CD4-positive, alpha-beta T cell (primary cell): ENCODE data around the gene RBM46. TPM values are rescaled to one million over a fixed set of nuclear protein-coding genes. Genes with fewer than 3 reads are reported as not detected.

ENCODE experiments used
- ATAC-seq: fragments of 200-7000 bp; cut with Tn5 transposase; one replicate; pipeline ENCODE4 v1.10.0; 2022; ENCODE audit warnings: mild to moderate bottlenecking; ENCODE audit not compliant: poor library complexity
- CTCF ChIA-PET: fragments of 350-600 bp; sonication (Branson Sonifier 250); formaldehyde crosslinking; loops from one replicate; lab custom pipeline; 2021; ENCODE audit warnings: antibody characterized with exemption, inconsistent platforms; lab: Charles Lee
- POLR2A ChIA-PET: fragments of 350-600 bp; sonication (Branson Sonifier 250); formaldehyde crosslinking; loops from one replicate; lab custom pipeline; 2021; ENCODE audit warnings: antibody characterized with exemption, inconsistent platforms; lab: Charles Lee
- DNase-seq, 14 experiments: peaks; one replicate each; pipeline ENCODE4 v3.0.0-alpha.2; 2013 to 2020; ENCODE audit warnings: mixed read lengths in 2 of 14
- H3K27ac ChIP-seq, 2 donors: one replicate each; pipeline versions ENCODE4 v1.5.1 to v1.7.0; 2013; ENCODE audit warnings: low read length in 2 of 2, low read depth in 1 of 2, mild to moderate bottlenecking in 1 of 2
- H3K27me3 ChIP-seq, 2 experiments: 1 replicate in 1 of 2; 2 replicates in 1 of 2; pipeline versions ENCODE4 v1.6.1 to v1.7.0; 2013; ENCODE audit warnings: low read length in 2 of 2, control low read depth in 1 of 2, mild to moderate bottlenecking in 1 of 2, moderate library complexity in 1 of 2; ENCODE audit not compliant: insufficient read depth in 2 of 2, control insufficient read depth in 1 of 2
- H3K36me3 ChIP-seq: one replicate; pipeline ENCODE4 v1.6.1; 2013; ENCODE audit warnings: low read length, control low read depth; ENCODE audit not compliant: insufficient read depth
- H3K4me1 ChIP-seq: one replicate; pipeline ENCODE4 v1.6.1; 2013; ENCODE audit warnings: low read length, control low read depth; ENCODE audit not compliant: insufficient read depth
- H3K4me3 ChIP-seq: one replicate; pipeline ENCODE4 v1.5.1; 2013; ENCODE audit warnings: mild to moderate bottlenecking, low read length, moderate library complexity
- H3K9me3 ChIP-seq, 2 experiments: 1 replicate in 1 of 2; 2 replicates in 1 of 2; pipeline versions ENCODE4 v1.6.1 to v1.7.0; 2013; ENCODE audit warnings: low read length in 2 of 2, mild to moderate bottlenecking in 2 of 2, control low read depth in 1 of 2, moderate library complexity in 1 of 2; ENCODE audit not compliant: control insufficient read depth in 1 of 2, insufficient read depth in 1 of 2
- H3K27ac Mint-ChIP-seq: one replicate; pipeline ENCODE4 v1.8.0; 2020; ENCODE audit warnings: mixed read lengths
- H3K27me3 Mint-ChIP-seq: one replicate; pipeline ENCODE4 v1.8.0; 2021; ENCODE audit warnings: mixed read lengths
- H3K36me3 Mint-ChIP-seq: one replicate; pipeline ENCODE4 v1.8.0; 2021; ENCODE audit warnings: low read depth, mixed read lengths
- H3K4me1 Mint-ChIP-seq: one replicate; pipeline ENCODE4 v1.8.0; 2021; ENCODE audit warnings: low read depth, mixed read lengths
- H3K4me3 Mint-ChIP-seq: one replicate; pipeline ENCODE4 v1.8.0; 2020; ENCODE audit warnings: mild to moderate bottlenecking, mixed read lengths
- H3K9me3 Mint-ChIP-seq: one replicate; pipeline ENCODE4 v1.8.0; 2020; ENCODE audit warnings: mixed read lengths
- intact Hi-C, 2 experiments: fragments of 100-400 bp; cut with DNase I in 1 of 2; cut with micrococcal nuclease in 1 of 2; formaldehyde crosslinking; loops; one replicate each; pipeline versions ENCODE4 v1.15.1 to v1.9.0; 2023 to 2025; cut with DNase I, micrococcal nuclease
- total RNA-seq, 174 experiments: library from RNA in 2 of 174; stranded (reverse) in 2 of 174; gene quantifications; one replicate each; pipeline ENCODE4 v1.2.3 and lab custom pipeline; 2021 to 2026
- TF ChIP-seq, protein P1 (sequence below): fragments of 200-600 bp; IDR thresholded peaks from one replicate; pipeline ENCODE4 v1.8.0; 2022; ENCODE audit warnings: antibody characterized with exemption, mild to moderate bottlenecking

Gene RBM46
- total RNA-seq, 2 experiments from 2014 or later = not detected

DNA sequence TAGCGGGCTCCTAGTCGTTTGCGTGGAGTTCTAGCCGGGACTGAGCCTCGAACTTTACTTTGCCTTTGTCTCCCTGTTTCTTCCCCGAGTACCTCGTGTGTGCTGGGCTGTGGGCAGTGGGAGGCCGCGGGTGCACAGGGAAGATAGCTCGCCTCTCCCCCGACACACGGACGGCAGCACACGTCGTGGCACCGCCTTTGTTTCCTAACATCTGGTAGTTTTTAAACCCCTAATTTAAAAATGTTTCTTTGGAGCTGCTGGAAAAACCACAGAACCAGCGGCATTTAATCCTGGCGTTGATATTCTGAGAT lies 866 bp downstream of the RBM46 start:
- no peak overlapping the region for H3K27ac Mint-ChIP-seq
- peaks cover 2% of the 10 kb centered on the region for H3K9me3 Mint-ChIP-seq
- H3K9me3 ChIP-seq = peaks cover 0 to 13% of the 10 kb centered on the region in 2 experiments
- DNase-seq = no peak
- POLR2A ChIA-PET = no interaction called here
- H3K36me3 ChIP-seq = no peaks in the 10 kb centered on the region
- no peaks in the 10 kb centered on the region for H3K4me1 ChIP-seq
- no peak overlapping the region for H3K4me3 ChIP-seq
- H3K27me3 ChIP-seq = peaks cover 3 to 5% of the 10 kb centered on the region in 2 experiments
- TF ChIP-seq, protein P1, sequence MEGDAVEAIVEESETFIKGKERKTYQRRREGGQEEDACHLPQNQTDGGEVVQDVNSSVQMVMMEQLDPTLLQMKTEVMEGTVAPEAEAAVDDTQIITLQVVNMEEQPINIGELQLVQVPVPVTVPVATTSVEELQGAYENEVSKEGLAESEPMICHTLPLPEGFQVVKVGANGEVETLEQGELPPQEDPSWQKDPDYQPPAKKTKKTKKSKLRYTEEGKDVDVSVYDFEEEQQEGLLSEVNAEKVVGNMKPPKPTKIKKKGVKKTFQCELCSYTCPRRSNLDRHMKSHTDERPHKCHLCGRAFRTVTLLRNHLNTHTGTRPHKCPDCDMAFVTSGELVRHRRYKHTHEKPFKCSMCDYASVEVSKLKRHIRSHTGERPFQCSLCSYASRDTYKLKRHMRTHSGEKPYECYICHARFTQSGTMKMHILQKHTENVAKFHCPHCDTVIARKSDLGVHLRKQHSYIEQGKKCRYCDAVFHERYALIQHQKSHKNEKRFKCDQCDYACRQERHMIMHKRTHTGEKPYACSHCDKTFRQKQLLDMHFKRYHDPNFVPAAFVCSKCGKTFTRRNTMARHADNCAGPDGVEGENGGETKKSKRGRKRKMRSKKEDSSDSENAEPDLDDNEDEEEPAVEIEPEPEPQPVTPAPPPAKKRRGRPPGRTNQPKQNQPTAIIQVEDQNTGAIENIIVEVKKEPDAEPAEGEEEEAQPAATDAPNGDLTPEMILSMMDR = no peak
- H3K27ac ChIP-seq = no peak overlapping the region
- H3K36me3 Mint-ChIP-seq = no peaks in the 10 kb centered on the region
- intact Hi-C loops = no loop called here
- ATAC-seq = no peak
- H3K27me3 Mint-ChIP-seq = peaks cover 46% of the 10 kb centered on the region
- H3K4me1 Mint-ChIP-seq = no peaks in the 10 kb centered on the region
- H3K4me3 Mint-ChIP-seq = no peak overlapping the region
- CTCF ChIA-PET = no interaction called here

DNA sequence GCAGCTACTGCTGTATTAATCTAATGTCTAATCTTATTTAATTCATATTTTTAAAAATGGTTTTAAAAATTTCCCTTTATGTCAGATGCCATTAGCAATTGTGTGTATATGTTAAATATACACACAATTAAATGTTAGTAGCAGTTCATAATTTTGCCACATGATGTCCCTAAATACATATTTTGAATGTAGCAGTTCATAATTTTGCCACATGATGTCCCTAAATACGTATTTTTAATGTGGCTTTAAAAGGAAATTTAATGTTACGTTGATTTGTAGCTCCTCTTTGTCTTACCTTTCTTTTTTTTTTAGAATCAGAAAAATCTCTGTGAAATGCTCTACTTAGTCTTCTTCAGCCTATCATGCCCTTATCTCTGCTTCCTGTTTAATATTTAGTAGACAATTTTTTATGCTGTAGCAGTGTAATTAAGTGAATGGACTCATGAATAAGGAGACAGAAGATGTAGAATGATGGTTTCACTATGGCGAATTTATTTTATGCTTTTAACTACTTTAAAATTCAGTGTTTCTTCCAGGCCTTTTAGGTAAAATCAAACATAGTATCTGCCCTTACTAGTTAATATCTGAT lies 26.1 kb downstream of the RBM46 start:
- intact Hi-C loops = loop anchor here in 1 of 2 experiments (5.0 to 10.0 kb wide), 2 partner anchors 568 to 980 kb away; partner anchors contain the start of gene MAP9

DNA sequence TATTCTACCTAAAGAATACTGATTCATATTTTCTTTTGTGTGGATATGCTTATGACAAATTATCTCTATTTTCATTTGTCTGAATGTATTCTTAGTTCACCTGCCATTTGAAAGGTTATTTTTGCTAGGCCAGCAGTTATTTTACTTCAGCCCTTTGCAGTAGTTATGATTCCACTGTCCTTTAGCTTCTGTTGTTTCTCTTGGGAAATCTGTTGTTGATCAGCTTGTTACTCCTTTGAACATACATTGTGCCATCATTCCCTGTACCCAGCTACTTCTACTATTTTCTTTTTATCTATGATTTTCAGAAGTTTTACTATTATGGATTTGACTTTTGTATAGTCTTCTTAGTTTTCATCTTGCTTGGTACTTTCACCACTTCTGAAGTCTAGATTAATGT lies 37.2 kb downstream of the RBM46 start:
- ATAC-seq (no peak), DNase-seq (no peak)
- Histone ChIP-seq H3K9me3 (no peaks in the 10 kb centered on the region), H3K36me3 (no peaks in the 10 kb centered on the region), H3K4me3 (no peak overlapping the region), H3K4me1 (no peaks in the 10 kb centered on the region), H3K27ac (no peak overlapping the region), H3K27me3 (no peaks in the 10 kb centered on the region)
- POLR2A ChIA-PET = no interaction called here
- Mint-ChIP-seq H3K27ac (no peak overlapping the region), H3K9me3 (peaks cover 3% of the 10 kb centered on the region), H3K36me3 (no peaks in the 10 kb centered on the region), H3K4me3 (no peak overlapping the region), H3K4me1 (no peaks in the 10 kb centered on the region), H3K27me3 (no peaks in the 10 kb centered on the region)
- TF ChIP-seq, protein P1 = no peak
- CTCF ChIA-PET = no interaction called here
- intact Hi-C loops = no loop called here

More for the DNA sequence above, 26.1 kb downstream of the RBM46 start:
- CTCF ChIA-PET = no interaction called here
- Mint-ChIP-seq H3K4me1 (no peaks in the 10 kb centered on the region), H3K36me3 (no peaks in the 10 kb centered on the region), H3K27ac (no peak overlapping the region), H3K4me3 (no peak overlapping the region), H3K27me3 (peaks cover 14% of the 10 kb centered on the region), H3K9me3 (no peaks in the 10 kb centered on the region)
- no peak overlapping the region for H3K27ac ChIP-seq
- H3K4me3 ChIP-seq = no peak overlapping the region
- peaks cover 0 to 3% of the 10 kb centered on the region in 2 experiments for H3K9me3 ChIP-seq
- peak in 3 of 14 experiments; percentile 13 to 17 (median 15) for DNase-seq
- no peaks in the 10 kb centered on the region for H3K27me3 ChIP-seq
- no peak for ATAC-seq
- TF ChIP-seq, protein P1 = peak; percentile 38
- no peaks in the 10 kb centered on the region for H3K4me1 ChIP-seq
- no peaks in the 10 kb centered on the region for H3K36me3 ChIP-seq
- POLR2A ChIA-PET = no interaction called here
